ENCODE data around the gene SMAD3.

GRCh38 chr15:67103869-67104268 is 38.5 kb downstream of the SMAD3 start:
- TF ChIP-seq ELK1 (IDR thresholded peaks at IDR 0.05; ENCODE audit: borderline replicate concordance, low read depth, low read length), result no peak
- no peak for TF ChIP-seq RFX5 (IDR thresholded peaks at IDR 0.05; ENCODE audit: low read depth, low read length)
- TF ChIP-seq POLR2A (IDR thresholded peaks at IDR 0.05; ENCODE audit: low read depth, low read length), result no peak; the same call in 1 of the 2 replicates
- no peak for TF ChIP-seq CEBPB (IDR thresholded peaks at IDR 0.05; ENCODE audit: low read depth, low read length)
